Measurements from ENCODE around the gene GRIN1. TPM values are rescaled to one million over a fixed set of nuclear protein-coding genes. Genes with fewer than 3 reads are reported as not detected.

Gene GRIN1
- total RNA-seq, 2 donors from 2014 or later = 0.35 to 0.73 TPM

- WGBS, 2 experiments (ENCODE audit: insufficient coverage in 1 of 2, insufficient read length in 1 of 2) = 90 to 97% methylated on average over 16 to 34 of the region's 34 CpGs
These were observed 29.5 kb upstream of the GRIN1 start for GRCh38 chr9:137109250-137110146.

GRCh38 chr9:137110147-137110910, 28.6 kb upstream of the GRIN1 start:
- no peaks in the 10 kb centered on the region for H3K4me1 ChIP-seq (ENCODE audit: control insufficient read depth, insufficient read depth, low read length)
- no peak overlapping the region for H3K27ac Mint-ChIP-seq
- H3K9ac ChIP-seq (ENCODE audit: extremely low read depth, low read length, poor library complexity, severe bottlenecking) = no peak overlapping the region
- TF ChIP-seq CTCF (conservative IDR thresholded peaks at IDR 0.05) = no peak
- H3K36me3 Mint-ChIP-seq (ENCODE audit: low read depth) = peaks cover 7% of the 10 kb centered on the region
- H3K36me3 ChIP-seq (ENCODE audit: control insufficient read depth, insufficient read depth, low read length) = no peaks in the 10 kb centered on the region
- no peak overlapping the region for H3K4me3 Mint-ChIP-seq
- peaks cover 18% of the 10 kb centered on the region for H3K27me3 ChIP-seq (ENCODE audit: control insufficient read depth, insufficient read depth, low read length, poor library complexity, severe bottlenecking)
- no peak for DNase-seq
- no peaks in the 10 kb centered on the region for H3K9me3 Mint-ChIP-seq
- no peak overlapping the region for H3K27ac ChIP-seq (ENCODE audit: low read depth, low read length)
- no peak overlapping the region for H3K4me3 ChIP-seq (ENCODE audit: low read length)
- H3K27me3 Mint-ChIP-seq (ENCODE audit: insufficient read depth) = peaks cover 20% of the 10 kb centered on the region
- H3K9me3 ChIP-seq (ENCODE audit: control insufficient read depth, low read length) = no peaks in the 10 kb centered on the region
- 88 to 92% methylated on average over 20 to 38 of the region's 38 CpGs for WGBS, 2 experiments (ENCODE audit: insufficient coverage in 1 of 2, insufficient read length in 1 of 2)
- H3K4me1 Mint-ChIP-seq = no peaks in the 10 kb centered on the region

More at GRCh38 chr9:137109250-137110146, 29.5 kb upstream of the GRIN1 start:
- Histone ChIP-seq H3K27me3 (ENCODE audit: control insufficient read depth, insufficient read depth, low read length, poor library complexity, severe bottlenecking) (peaks cover 10% of the 10 kb centered on the region), H3K4me3 (ENCODE audit: low read length) (no peak overlapping the region), H3K4me1 (ENCODE audit: control insufficient read depth, insufficient read depth, low read length) (no peaks in the 10 kb centered on the region), H3K9ac (ENCODE audit: extremely low read depth, low read length, poor library complexity, severe bottlenecking) (no peak overlapping the region), H3K27ac (ENCODE audit: low read depth, low read length) (no peak overlapping the region), H3K9me3 (ENCODE audit: control insufficient read depth, low read length) (no peaks in the 10 kb centered on the region), H3K36me3 (ENCODE audit: control insufficient read depth, insufficient read depth, low read length) (no peaks in the 10 kb centered on the region)
- H3K4me1 Mint-ChIP-seq = no peaks in the 10 kb centered on the region
- TF ChIP-seq CTCF (conservative IDR thresholded peaks at IDR 0.05) = no peak
- peaks cover 11% of the 10 kb centered on the region for H3K36me3 Mint-ChIP-seq (ENCODE audit: low read depth)
- H3K27ac Mint-ChIP-seq = no peak overlapping the region
- no peaks in the 10 kb centered on the region for H3K9me3 Mint-ChIP-seq
- no peak overlapping the region for H3K4me3 Mint-ChIP-seq
- DNase-seq = no peak
- peaks cover 14% of the 10 kb centered on the region for H3K27me3 Mint-ChIP-seq (ENCODE audit: insufficient read depth)

GRCh38 chr9:137110911-137111787, 27.8 kb upstream of the GRIN1 start:
- no peaks in the 10 kb centered on the region for H3K9me3 Mint-ChIP-seq

More at GRCh38 chr9:137110911-137111787, 27.8 kb upstream of the GRIN1 start:
- no peak overlapping the region for H3K27ac ChIP-seq (ENCODE audit: low read depth, low read length)
- no peaks in the 10 kb centered on the region for H3K36me3 ChIP-seq (ENCODE audit: control insufficient read depth, insufficient read depth, low read length)
- H3K9me3 ChIP-seq (ENCODE audit: control insufficient read depth, low read length) = no peaks in the 10 kb centered on the region
- TF ChIP-seq CTCF (conservative IDR thresholded peaks at IDR 0.05) = no peak
- peaks cover 4% of the 10 kb centered on the region for H3K4me1 ChIP-seq (ENCODE audit: control insufficient read depth, insufficient read depth, low read length)
- DNase-seq = no peak
- Mint-ChIP-seq H3K4me1 (no peaks in the 10 kb centered on the region), H3K4me3 (no peak overlapping the region), H3K36me3 (ENCODE audit: low read depth) (peaks cover 2% of the 10 kb centered on the region), H3K27me3 (ENCODE audit: insufficient read depth) (peaks cover 26% of the 10 kb centered on the region), H3K27ac (no peak overlapping the region)
- WGBS, 2 experiments (ENCODE audit: insufficient coverage in 1 of 2, insufficient read length in 1 of 2) = 89% methylated on average over 18 to 28 of the region's 28 CpGs
- H3K9ac ChIP-seq (ENCODE audit: extremely low read depth, low read length, poor library complexity, severe bottlenecking) = no peak overlapping the region
- no peak overlapping the region for H3K4me3 ChIP-seq (ENCODE audit: low read length)
- peaks cover 27% of the 10 kb centered on the region for H3K27me3 ChIP-seq (ENCODE audit: control insufficient read depth, insufficient read depth, low read length, poor library complexity, severe bottlenecking)
